HepG2 (cell line): Measurements from ENCODE around the gene UGT2A3. TPM values are rescaled to one million over a fixed set of nuclear protein-coding genes. Genes with fewer than 3 reads are reported as not detected.

Source experiments
- ARID3A ChIP-seq: IDR thresholded peaks from 2 replicates; pipeline ENCODE4 v1.6.1; 2012; ENCODE audit warnings: low read depth, low read length, improper control_type of control experiment
- ARID5B ChIP-seq: IDR thresholded peaks from 2 replicates; pipeline ENCODE4 v1.4.0; 2020; ENCODE audit warnings: mild to moderate bottlenecking, missing genetic modification reagents
- ATF7 ChIP-seq, 2 experiments: fragments of 450-650 bp in 1 of 2; sonication (generic) in 1 of 2; formaldehyde crosslinking in 1 of 2; IDR thresholded peaks; 2 replicates each; pipeline versions ENCODE4 v1.4.0 to v1.6.1; 2016 to 2020; ENCODE audit warnings: antibody characterized with exemption in 1 of 2, mild to moderate bottlenecking in 1 of 2, missing genetic modification reagents in 1 of 2
- CENPT ChIP-seq: sonication (generic); formaldehyde crosslinking; IDR thresholded peaks from 2 replicates; pipeline ENCODE4 v1.8.0; 2022; ENCODE audit warnings: low read depth, mild to moderate bottlenecking, moderate library complexity, missing genetic modification reagents
- EED ChIP-seq: sonication (generic); formaldehyde crosslinking; IDR thresholded peaks from 2 replicates; pipeline ENCODE4 v1.5.0; 2020; ENCODE audit warnings: mild to moderate bottlenecking, missing genetic modification reagents
- GPBP1L1 ChIP-seq: sonication (generic); formaldehyde crosslinking; IDR thresholded peaks from 2 replicates; pipeline ENCODE4 v1.5.0; 2020; ENCODE audit warnings: mild to moderate bottlenecking, missing genetic modification reagents
- HMGA1 ChIP-seq: sonication (generic); formaldehyde crosslinking; conservative IDR thresholded peaks from 2 replicates; pipeline ENCODE4 v1.4.0; 2020; ENCODE audit warnings: missing genetic modification reagents
- KDM5A ChIP-seq: fragments of 200-600 bp; sonication (generic); IDR thresholded peaks from 2 replicates; pipeline ENCODE4 v1.7.0; 2018; ENCODE audit warnings: antibody characterized with exemption, mild to moderate bottlenecking, low read length, borderline replicate concordance
- REST ChIP-seq, 2 experiments: IDR thresholded peaks; 2 replicates each; pipeline ENCODE4 v1.6.1; 2011 to 2012; ENCODE audit warnings: low read length in 2 of 2, borderline replicate concordance in 1 of 2, low read depth in 1 of 2, mild to moderate bottlenecking in 1 of 2, moderate library complexity in 1 of 2
- SSRP1 ChIP-seq: IDR thresholded peaks from 2 replicates; pipeline ENCODE4 v1.6.1; 2016; ENCODE audit warnings: control low read depth
- ZNF432 ChIP-seq: sonication (generic); formaldehyde crosslinking; IDR thresholded peaks from 2 replicates; pipeline ENCODE4 v1.5.0; 2020; ENCODE audit warnings: missing genetic modification reagents, mild to moderate bottlenecking, borderline replicate concordance
- ZNF569 ChIP-seq: sonication (generic); formaldehyde crosslinking; IDR thresholded peaks from 2 replicates; pipeline ENCODE4 v1.5.0; 2020; ENCODE audit warnings: mild to moderate bottlenecking, missing genetic modification reagents, moderate library complexity, borderline replicate concordance
- polyA plus RNA-seq, 8 experiments: library from polyadenylated mRNA; depleted of rRNA in 3 of 8; stranded (reverse) in 7 of 8; unstranded in 1 of 8; fragments of >200 nt; fragmentation: Illumina TruSeq in 4 of 8; extraction: Trizol in 4 of 8; gene quantifications; 2 replicates each; pipeline versions ENCODE4 v1.2.1 to v1.2.3, GENCODE V29; 2011 to 2016; ENCODE audit warnings: low read depth in 4 of 8, missing spikeins in 1 of 8, mixed read lengths in 1 of 8; ENCODE audit not compliant: insufficient read depth in 1 of 8
- total RNA-seq, 5 experiments: library from RNA; depleted of rRNA; stranded (reverse); fragments of >200 nt; fragmentation: Illumina TruSeq; extraction: Trizol; gene quantifications; 2 replicates each; pipeline ENCODE4 v1.2.3, GENCODE V29; 2016; ENCODE audit warnings: low read depth in 1 of 5
- TF ChIP-seq, protein P1 (sequence below): sonication (generic); formaldehyde crosslinking; IDR thresholded peaks from 2 replicates; pipeline ENCODE4 v1.5.1; 2020; ENCODE audit warnings: missing genetic modification reagents, mild to moderate bottlenecking, borderline replicate concordance
- TF ChIP-seq, protein P2 (sequence below): sonication (generic); formaldehyde crosslinking; IDR thresholded peaks from 2 replicates; pipeline ENCODE4 v1.4.0; 2020; ENCODE audit warnings: missing genetic modification reagents

Gene UGT2A3
- total and polyA plus RNA-seq, 2 of the 13 experiments (the other 11 are each of a cell fraction or from before 2014, with no cell fraction given): 61.3 to 97.2 TPM

- TF ChIP-seq KDM5A (no peak), ZNF569 (no peak), GPBP1L1 (CRISPR knock-in tag) (no peak), ARID5B (peak; percentile 99), ZNF432 (CRISPR knock-in tag) (no peak), CENPT (CRISPR knock-in tag) (no peak), HMGA1 (CRISPR knock-in tag) (no peak), ARID3A (peak; percentile 87), ATF7 (IDR thresholded peaks at IDR 0.05) (peak; percentile 45; the same call in 1 of the 2 replicates), ATF7 (CRISPR knock-in tag; IDR thresholded peaks at IDR 0.05) (no peak), REST (IDR thresholded peaks at IDR 0.05; ENCODE audit: borderline replicate concordance in 1 of 2, low read depth in 1 of 2, low read length in 2 of 2) (peak in 1 of 2 experiments; percentile 65; a peak in 1 of 4 replicates), EED (CRISPR knock-in tag) (no peak), SSRP1 (peak; percentile 76; the same call in 1 of the 2 replicates)
- TF ChIP-seq, protein P1, sequence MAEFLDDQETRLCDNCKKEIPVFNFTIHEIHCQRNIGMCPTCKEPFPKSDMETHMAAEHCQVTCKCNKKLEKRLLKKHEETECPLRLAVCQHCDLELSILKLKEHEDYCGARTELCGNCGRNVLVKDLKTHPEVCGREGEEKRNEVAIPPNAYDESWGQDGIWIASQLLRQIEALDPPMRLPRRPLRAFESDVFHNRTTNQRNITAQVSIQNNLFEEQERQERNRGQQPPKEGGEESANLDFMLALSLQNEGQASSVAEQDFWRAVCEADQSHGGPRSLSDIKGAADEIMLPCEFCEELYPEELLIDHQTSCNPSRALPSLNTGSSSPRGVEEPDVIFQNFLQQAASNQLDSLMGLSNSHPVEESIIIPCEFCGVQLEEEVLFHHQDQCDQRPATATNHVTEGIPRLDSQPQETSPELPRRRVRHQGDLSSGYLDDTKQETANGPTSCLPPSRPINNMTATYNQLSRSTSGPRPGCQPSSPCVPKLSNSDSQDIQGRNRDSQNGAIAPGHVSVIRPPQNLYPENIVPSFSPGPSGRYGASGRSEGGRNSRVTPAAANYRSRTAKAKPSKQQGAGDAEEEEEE (CRISPR knock-in tag): no peak
- TF ChIP-seq, protein P2, sequence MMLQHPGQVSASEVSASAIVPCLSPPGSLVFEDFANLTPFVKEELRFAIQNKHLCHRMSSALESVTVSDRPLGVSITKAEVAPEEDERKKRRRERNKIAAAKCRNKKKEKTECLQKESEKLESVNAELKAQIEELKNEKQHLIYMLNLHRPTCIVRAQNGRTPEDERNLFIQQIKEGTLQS: peak; percentile 66
Observed at GRCh38 chr4:68951078-68951805, at the start of gene UGT2A3 (continued).
